Astrocyte of the spinal cord (primary cell): Measurements from ENCODE around the gene PAK5.

ENCODE experiments used
- DNase-seq: peaks from one replicate; pipeline ENCODE4 v3.0.0; 2011; ENCODE audit warnings: low read depth, low spot score
- H3K4me3 ChIP-seq: 2 replicates; pipeline ENCODE4 v1.5.1; 2011; ENCODE audit warnings: low read depth, mild to moderate bottlenecking, low read length, moderate library complexity
- in situ Hi-C: cut with HindIII; loops from 2 replicates; pipeline ENCODE4 v1.10.0; 2017; ENCODE audit warnings: low sequenced_read_pairs
- TF ChIP-seq, protein P1 (sequence below): IDR thresholded peaks from 2 replicates; pipeline ENCODE4 v1.5.1; 2012; ENCODE audit warnings: low read depth, mild to moderate bottlenecking, low read length, inconsistent platforms

Gene PAK5

DNA sequence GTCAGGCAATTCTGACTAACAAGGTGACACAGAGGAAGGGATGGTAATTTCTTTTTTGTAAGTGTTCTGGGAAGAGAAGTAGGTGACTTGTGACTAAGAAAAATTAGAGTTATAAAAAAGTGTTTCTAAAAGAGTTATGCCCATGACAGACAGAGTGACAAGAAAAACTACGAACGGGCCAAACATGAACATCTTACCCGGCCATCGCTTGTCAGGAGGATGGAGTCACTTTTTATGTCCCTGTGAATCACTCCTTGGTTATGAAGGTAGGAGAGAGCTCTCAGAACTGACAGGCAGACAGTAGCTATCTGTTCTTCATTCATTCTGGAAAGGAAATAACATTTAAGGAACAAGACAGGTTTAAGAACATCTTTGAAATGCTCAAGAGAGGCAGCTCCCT is 281.5 kb downstream of the PAK5 start:
- in situ Hi-C loops = no loop called here
- TF ChIP-seq, protein P1, sequence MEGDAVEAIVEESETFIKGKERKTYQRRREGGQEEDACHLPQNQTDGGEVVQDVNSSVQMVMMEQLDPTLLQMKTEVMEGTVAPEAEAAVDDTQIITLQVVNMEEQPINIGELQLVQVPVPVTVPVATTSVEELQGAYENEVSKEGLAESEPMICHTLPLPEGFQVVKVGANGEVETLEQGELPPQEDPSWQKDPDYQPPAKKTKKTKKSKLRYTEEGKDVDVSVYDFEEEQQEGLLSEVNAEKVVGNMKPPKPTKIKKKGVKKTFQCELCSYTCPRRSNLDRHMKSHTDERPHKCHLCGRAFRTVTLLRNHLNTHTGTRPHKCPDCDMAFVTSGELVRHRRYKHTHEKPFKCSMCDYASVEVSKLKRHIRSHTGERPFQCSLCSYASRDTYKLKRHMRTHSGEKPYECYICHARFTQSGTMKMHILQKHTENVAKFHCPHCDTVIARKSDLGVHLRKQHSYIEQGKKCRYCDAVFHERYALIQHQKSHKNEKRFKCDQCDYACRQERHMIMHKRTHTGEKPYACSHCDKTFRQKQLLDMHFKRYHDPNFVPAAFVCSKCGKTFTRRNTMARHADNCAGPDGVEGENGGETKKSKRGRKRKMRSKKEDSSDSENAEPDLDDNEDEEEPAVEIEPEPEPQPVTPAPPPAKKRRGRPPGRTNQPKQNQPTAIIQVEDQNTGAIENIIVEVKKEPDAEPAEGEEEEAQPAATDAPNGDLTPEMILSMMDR = no peak
- no peak overlapping the region for H3K4me3 ChIP-seq
- no peak for DNase-seq

DNA sequence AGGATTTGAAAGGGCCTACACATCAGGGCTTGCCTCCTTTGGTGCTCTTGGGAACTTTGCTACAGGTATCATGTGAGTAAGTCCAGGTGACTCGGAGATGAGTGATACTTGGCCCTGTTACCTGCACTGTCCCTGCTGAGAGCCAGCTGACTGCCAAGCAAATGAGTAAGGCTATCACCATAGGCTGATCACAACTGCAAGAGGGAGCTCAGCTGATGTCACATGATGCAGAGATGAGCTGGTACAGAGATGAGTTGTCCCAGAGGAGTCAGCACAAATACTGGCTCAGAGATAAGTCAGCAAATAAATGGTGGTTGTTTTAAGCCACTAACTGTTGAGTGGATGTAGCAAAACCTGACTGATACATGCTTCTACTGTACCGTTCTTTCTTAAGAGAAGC is 283.1 kb downstream of the PAK5 start:
- TF ChIP-seq, protein P1 = no peak
- in situ Hi-C loops = no loop called here
- DNase-seq = no peak
- no peak overlapping the region for H3K4me3 ChIP-seq

DNA sequence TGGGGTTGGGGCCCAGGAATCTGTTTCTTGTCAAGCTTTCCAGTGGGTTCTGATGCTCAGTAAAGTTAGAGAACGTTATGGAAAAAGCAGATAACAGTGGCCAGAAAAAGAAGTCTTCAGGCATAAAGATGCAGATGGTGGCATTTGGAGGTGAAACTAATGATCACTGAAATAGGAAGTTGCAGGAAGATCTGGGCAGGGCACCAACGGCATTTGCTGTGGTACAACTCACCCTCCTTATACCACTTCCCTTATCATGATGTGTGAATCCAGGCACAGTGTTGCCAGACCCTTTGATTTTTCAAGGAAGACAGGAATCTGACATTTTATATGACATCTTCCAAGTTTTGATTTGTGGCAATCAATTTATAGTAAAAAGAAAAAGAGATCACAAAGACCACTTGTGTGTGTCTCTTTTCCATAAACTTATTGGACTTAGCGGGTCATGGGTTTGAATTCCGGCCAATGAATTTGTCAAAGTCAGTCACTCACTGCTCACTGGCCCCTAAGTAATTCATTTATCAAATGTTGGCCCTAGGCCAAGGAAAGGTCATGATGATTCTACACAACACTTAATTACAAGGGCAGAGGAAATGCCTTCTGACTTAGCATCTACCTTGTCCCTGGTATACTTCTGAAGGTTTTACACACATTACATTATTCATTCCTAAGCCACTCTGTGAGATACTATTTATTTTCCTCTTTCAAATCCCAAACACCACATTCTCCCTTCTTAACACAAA is 286.9 kb downstream of the PAK5 start:
- TF ChIP-seq, protein P1 = no peak
- no peak for DNase-seq
- in situ Hi-C loops = no loop called here
- H3K4me3 ChIP-seq = no peak overlapping the region

DNA sequence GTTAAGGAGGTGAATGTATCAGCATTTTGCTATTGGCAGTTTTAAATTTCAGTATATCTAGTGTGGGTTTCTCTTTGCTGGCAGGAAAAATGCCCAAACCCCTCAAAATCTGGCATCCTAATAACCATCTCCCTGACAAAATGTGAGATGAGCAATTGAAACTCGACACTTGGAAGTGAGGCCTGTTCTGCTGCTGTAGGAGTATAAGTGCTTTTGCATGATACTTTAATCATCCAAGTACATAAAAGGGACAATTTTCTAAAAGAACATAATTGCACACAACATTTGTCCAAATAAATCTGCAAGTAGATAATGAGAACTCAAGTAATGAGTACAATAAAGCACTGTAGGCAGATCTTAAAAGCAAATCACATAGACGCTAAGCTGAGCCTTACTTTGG is 288.0 kb downstream of the PAK5 start:
- no peak overlapping the region for H3K4me3 ChIP-seq
- TF ChIP-seq, protein P1 = no peak
- DNase-seq = no peak
- in situ Hi-C loops = no loop called here

DNA sequence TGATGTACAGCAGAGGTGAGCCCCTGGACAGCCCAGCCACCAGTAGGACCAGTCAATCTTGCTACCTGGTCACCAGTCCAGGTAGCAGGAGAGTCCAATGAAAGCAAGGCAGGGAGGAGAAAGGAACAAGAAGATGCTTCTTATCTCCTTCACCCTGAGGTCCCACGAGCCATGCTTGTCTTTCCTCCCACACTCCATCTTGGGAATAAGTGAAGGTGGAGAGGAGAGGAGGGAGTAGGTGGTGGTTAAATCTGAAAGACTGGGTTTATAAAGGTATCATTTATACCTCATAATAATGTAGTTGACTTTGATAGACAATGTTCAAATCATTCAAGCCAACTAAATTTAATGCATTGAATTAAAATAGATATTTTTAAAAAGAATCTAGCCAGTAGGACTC is 288.6 kb downstream of the PAK5 start:
- no peak overlapping the region for H3K4me3 ChIP-seq
- in situ Hi-C loops = no loop called here
- TF ChIP-seq, protein P1 = no peak
- DNase-seq = no peak

DNA sequence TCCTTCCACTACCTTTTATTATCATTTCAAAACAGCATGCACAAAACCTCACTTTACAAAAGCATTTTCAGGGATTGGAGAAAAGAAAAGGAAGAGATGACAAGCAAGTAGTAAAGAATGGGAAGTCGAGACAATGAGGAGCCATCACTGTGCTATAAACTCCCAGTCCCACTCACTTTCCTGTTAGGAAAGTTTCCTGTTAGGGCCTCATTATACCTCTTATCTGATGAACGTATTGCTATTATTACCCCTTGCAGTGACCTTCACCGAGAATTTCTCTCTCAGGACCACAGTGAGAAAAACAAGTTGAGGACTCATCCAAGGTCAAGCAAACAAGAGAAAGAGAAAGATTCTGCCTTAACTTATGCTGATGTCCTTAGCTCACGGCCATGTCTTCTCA is 295.7 kb downstream of the PAK5 start:
- TF ChIP-seq, protein P1 = no peak
- no peak overlapping the region for H3K4me3 ChIP-seq
- in situ Hi-C loops = no loop called here
- no peak for DNase-seq
